IPS-18c (cell line): ENCODE measurements around the gene PPIL4.
"Not testable (repeated sequence)": the region's sequence is repeated elsewhere in the genome, so short reads cannot be mapped to it uniquely, and the experiment has no call there.

Source experiments
- H3K4me3 ChIP-seq: 2 replicates; pipeline ENCODE4 v1.7.0; 2013; ENCODE audit warnings: low read depth, mild to moderate bottlenecking, low read length, moderate library complexity; ENCODE audit not compliant: insufficient read depth
- H3K9me3 ChIP-seq: one replicate; pipeline ENCODE4 v1.6.1; 2013; ENCODE audit warnings: mild to moderate bottlenecking, low read length, moderate library complexity; ENCODE audit not compliant: control insufficient read depth, insufficient read depth

PPIL4 gene

GRCh38 chr6:149494810-149495209 is 51.0 kb downstream of the PPIL4 start:
- not testable (repeated sequence) for H3K4me3 ChIP-seq, H3K9me3 ChIP-seq

- H3K4me3 ChIP-seq: no peak overlapping the region
- no peaks in the 10 kb centered on the region for H3K9me3 ChIP-seq
Observed at GRCh38 chr6:149493761-149494320, 52.0 kb downstream of the PPIL4 start.

- Histone ChIP-seq H3K4me3 (no peak overlapping the region), H3K9me3 (no peaks in the 10 kb centered on the region)
Observed at GRCh38 chr6:149492798-149493343, 53.0 kb downstream of the PPIL4 start.

- Histone ChIP-seq H3K9me3 (no peaks in the 10 kb centered on the region), H3K4me3 (no peak overlapping the region)
Observed at GRCh38 chr6:149489967-149490366, 55.9 kb downstream of the PPIL4 start.

GRCh38 chr6:149488815-149489214 is 57.0 kb downstream of the PPIL4 start:
- no peaks in the 10 kb centered on the region for H3K9me3 ChIP-seq
- H3K4me3 ChIP-seq: no peak overlapping the region

- no peaks in the 10 kb centered on the region for H3K9me3 ChIP-seq
- no peak overlapping the region for H3K4me3 ChIP-seq
Observed at GRCh38 chr6:149487316-149487715, 58.5 kb downstream of the PPIL4 start.

- Histone ChIP-seq H3K9me3 (no peaks in the 10 kb centered on the region), H3K4me3 (no peak within 1 kb of the TSS)
Observed at GRCh38 chr6:149484733-149485700, 60.8 kb downstream of the PPIL4 start, which contains the start of gene ZC3H12D. Gene ZC3H12D (minus strand): TSS chr6:149485014. CDS start chr6:149474543, 10,471 bp downstream.

GRCh38 chr6:149483849-149484655 is 61.8 kb downstream of the PPIL4 start:
- no peak overlapping the region for H3K4me3 ChIP-seq
- no peaks in the 10 kb centered on the region for H3K9me3 ChIP-seq

GRCh38 chr6:149483334-149483725 is 62.5 kb downstream of the PPIL4 start:
- no peaks in the 10 kb centered on the region for H3K9me3 ChIP-seq
- H3K4me3 ChIP-seq: no peak overlapping the region

- Histone ChIP-seq H3K9me3 (no peaks in the 10 kb centered on the region), H3K4me3 (no peak overlapping the region)
Observed at GRCh38 chr6:149482545-149483333, 63.1 kb downstream of the PPIL4 start.

- Histone ChIP-seq H3K9me3 (peaks cover 3% of the 10 kb centered on the region), H3K4me3 (no peak overlapping the region)
Observed at GRCh38 chr6:149480502-149481280, 65.2 kb downstream of the PPIL4 start.

GRCh38 chr6:149478631-149479314 is 67.1 kb downstream of the PPIL4 start:
- Histone ChIP-seq H3K9me3 (peaks cover 3% of the 10 kb centered on the region), H3K4me3 (no peak overlapping the region)

- Histone ChIP-seq H3K4me3 (no peak overlapping the region), H3K9me3 (peaks cover 3% of the 10 kb centered on the region)
Observed at GRCh38 chr6:149477544-149477943, 68.3 kb downstream of the PPIL4 start.

GRCh38 chr6:149476789-149477455 is 68.9 kb downstream of the PPIL4 start:
- H3K9me3 ChIP-seq: peaks cover 3% of the 10 kb centered on the region
- H3K4me3 ChIP-seq: no peak overlapping the region
